Neural cell (in vitro differentiated cells): ENCODE results near the gene ABCC9. TPM values are rescaled to one million over a fixed set of nuclear protein-coding genes. Genes with fewer than 3 reads are reported as not detected.
"Not testable (repeated sequence)": the region's sequence is repeated elsewhere in the genome, so short reads cannot be mapped to it uniquely, and the experiment has no call there.

ENCODE experiments used
- H2AFZ ChIP-seq: fragments of 200-600, 300-800 bp; sonication (generic), shearing (Covaris generic); 2 replicates; pipeline ENCODE4 v1.6.0; 2014; ENCODE audit warnings: low read depth, mild to moderate bottlenecking, antibody characterized with exemption, low read length, moderate library complexity
- H3F3A ChIP-seq: fragments of 200-600 bp; shearing (Covaris generic); 2 replicates; pipeline ENCODE4 v1.6.1; 2016; ENCODE audit warnings: mild to moderate bottlenecking, moderate library complexity, mixed read lengths, antibody characterized with exemption, low read length; ENCODE audit not compliant: insufficient read depth, poor library complexity, severe bottlenecking
- H3K27ac ChIP-seq: fragments of 200-600, 300-800 bp; sonication (generic), shearing (Covaris generic); 2 replicates; pipeline ENCODE4 v1.5.1; 2014; ENCODE audit warnings: mild to moderate bottlenecking, low read length, moderate library complexity
- H3K27me3 ChIP-seq: fragments of 300-800, 200-600 bp; sonication (generic), shearing (Covaris generic); 2 replicates; pipeline ENCODE4 v1.6.0; 2014; ENCODE audit warnings: mild to moderate bottlenecking, low read depth, low read length, moderate library complexity; ENCODE audit not compliant: insufficient read depth
- H3K36me3 ChIP-seq: fragments of 300-800, 200-600 bp; sonication (generic), shearing (Covaris generic); 2 replicates; pipeline ENCODE4 v1.5.1; 2014; ENCODE audit warnings: mild to moderate bottlenecking, antibody characterized with exemption, low read length, moderate library complexity; ENCODE audit not compliant: insufficient read depth
- H3K4me2 ChIP-seq: fragments of 300-800, 200-600 bp; sonication (generic), shearing (Covaris generic); 2 replicates; pipeline ENCODE4 v1.6.0; 2014; ENCODE audit warnings: mild to moderate bottlenecking, low read length
- H3K4me3 ChIP-seq: fragments of 300-800, 200-600 bp; sonication (generic), shearing (Covaris generic); 2 replicates; pipeline ENCODE4 v1.5.1; 2014; ENCODE audit warnings: mild to moderate bottlenecking, low read length, moderate library complexity
- H3K79me2 ChIP-seq: fragments of 200-600 bp; shearing (Covaris generic); replicated peaks from 2 replicates; pipeline ENCODE4 v1.6.0; 2014; ENCODE audit warnings: mild to moderate bottlenecking, low read length, moderate library complexity; ENCODE audit not compliant: insufficient read depth
- H3K9ac ChIP-seq: fragments of 300-800, 200-600 bp; sonication (generic), shearing (Covaris generic); 2 replicates; pipeline ENCODE4 v1.6.1; 2016; ENCODE audit warnings: mild to moderate bottlenecking, low read length, mixed read lengths
- H3K9me2 ChIP-seq: fragments of 200-600 bp; shearing (Covaris generic); 2 replicates; pipeline ENCODE4 v1.6.1; 2016; ENCODE audit warnings: mild to moderate bottlenecking, low read length, mixed read lengths; ENCODE audit not compliant: insufficient read depth
- H3K9me3 ChIP-seq: fragments of 200-600, 300-800 bp; sonication (generic), shearing (Covaris generic); 2 replicates; pipeline ENCODE4 v1.6.1; 2016; ENCODE audit warnings: mild to moderate bottlenecking, mixed run types, low read length, moderate library complexity, mixed read lengths
- H4K20me1 ChIP-seq: fragments of 200-600 bp; shearing (Covaris generic); 2 replicates; pipeline ENCODE4 v1.6.1; 2016; ENCODE audit warnings: mild to moderate bottlenecking, mixed run types; ENCODE audit not compliant: insufficient read depth
- EZH2 ChIP-seq: fragments of 200-600, 300-800 bp; shearing (Covaris generic), sonication (generic); IDR thresholded peaks from 2 replicates; pipeline ENCODE4 v1.6.1; 2014; ENCODE audit warnings: antibody characterized with exemption, low read length, borderline replicate concordance, mild to moderate bottlenecking; ENCODE audit not compliant: insufficient read depth, poor library complexity, severe bottlenecking
- MXI1 ChIP-seq: fragments of 450-650 bp; conservative IDR thresholded peaks from 2 replicates; pipeline ENCODE4 v1.6.1; 2014; ENCODE audit warnings: antibody characterized with exemption, mild to moderate bottlenecking; ENCODE audit not compliant: poor library complexity, severe bottlenecking
- POLR2AphosphoS5 ChIP-seq: IDR thresholded peaks from 2 replicates; pipeline ENCODE4 v1.6.1; 2012
- RAD21 ChIP-seq: fragments of 450-650 bp; conservative IDR thresholded peaks from 2 replicates; pipeline ENCODE4 v1.6.1; 2014; ENCODE audit warnings: antibody characterized with exemption, mild to moderate bottlenecking, moderate library complexity
- polyA plus RNA-seq: library from polyadenylated mRNA; depleted of rRNA; stranded (reverse); fragments of >200 nt; gene quantifications from 2 replicates; pipeline ENCODE4 v1.2.3, GENCODE V29; 2014
- TF ChIP-seq, protein P1 (sequence below): IDR thresholded peaks from 2 replicates; pipeline ENCODE4 v1.6.1; 2012; ENCODE audit warnings: borderline replicate concordance
- TF ChIP-seq, protein P2 (sequence below): fragments of 450-650 bp; IDR thresholded peaks from 2 replicates; pipeline ENCODE4 v1.5.1; 2014; ENCODE audit warnings: antibody characterized with exemption, mild to moderate bottlenecking, moderate library complexity; ENCODE audit not compliant: poor library complexity, severe bottlenecking

Gene ABCC9
- polyA plus RNA-seq, 1 donor from 2014 or later = 0.32 TPM

DNA sequence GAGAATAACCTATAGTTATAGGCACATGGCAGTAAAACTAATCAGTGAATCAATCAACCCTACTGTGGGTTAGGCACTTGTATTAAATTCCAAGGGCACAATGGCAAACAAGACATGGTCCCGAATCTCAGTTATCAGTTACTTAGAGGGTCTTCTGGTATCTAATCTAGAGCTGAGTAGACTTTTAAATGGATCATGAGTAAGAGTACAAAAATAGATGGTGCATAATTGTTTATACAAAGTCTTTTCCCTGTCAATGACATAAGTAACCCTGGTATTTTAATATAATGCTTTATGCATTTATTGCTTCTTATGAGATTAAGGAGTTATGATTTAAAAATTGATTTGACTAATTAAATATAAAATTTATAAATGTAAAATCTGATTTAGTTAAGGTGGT is 143.7 kb downstream of the ABCC9 start:
- no peaks in the 10 kb centered on the region for H4K20me1 ChIP-seq
- TF ChIP-seq, protein P1, sequence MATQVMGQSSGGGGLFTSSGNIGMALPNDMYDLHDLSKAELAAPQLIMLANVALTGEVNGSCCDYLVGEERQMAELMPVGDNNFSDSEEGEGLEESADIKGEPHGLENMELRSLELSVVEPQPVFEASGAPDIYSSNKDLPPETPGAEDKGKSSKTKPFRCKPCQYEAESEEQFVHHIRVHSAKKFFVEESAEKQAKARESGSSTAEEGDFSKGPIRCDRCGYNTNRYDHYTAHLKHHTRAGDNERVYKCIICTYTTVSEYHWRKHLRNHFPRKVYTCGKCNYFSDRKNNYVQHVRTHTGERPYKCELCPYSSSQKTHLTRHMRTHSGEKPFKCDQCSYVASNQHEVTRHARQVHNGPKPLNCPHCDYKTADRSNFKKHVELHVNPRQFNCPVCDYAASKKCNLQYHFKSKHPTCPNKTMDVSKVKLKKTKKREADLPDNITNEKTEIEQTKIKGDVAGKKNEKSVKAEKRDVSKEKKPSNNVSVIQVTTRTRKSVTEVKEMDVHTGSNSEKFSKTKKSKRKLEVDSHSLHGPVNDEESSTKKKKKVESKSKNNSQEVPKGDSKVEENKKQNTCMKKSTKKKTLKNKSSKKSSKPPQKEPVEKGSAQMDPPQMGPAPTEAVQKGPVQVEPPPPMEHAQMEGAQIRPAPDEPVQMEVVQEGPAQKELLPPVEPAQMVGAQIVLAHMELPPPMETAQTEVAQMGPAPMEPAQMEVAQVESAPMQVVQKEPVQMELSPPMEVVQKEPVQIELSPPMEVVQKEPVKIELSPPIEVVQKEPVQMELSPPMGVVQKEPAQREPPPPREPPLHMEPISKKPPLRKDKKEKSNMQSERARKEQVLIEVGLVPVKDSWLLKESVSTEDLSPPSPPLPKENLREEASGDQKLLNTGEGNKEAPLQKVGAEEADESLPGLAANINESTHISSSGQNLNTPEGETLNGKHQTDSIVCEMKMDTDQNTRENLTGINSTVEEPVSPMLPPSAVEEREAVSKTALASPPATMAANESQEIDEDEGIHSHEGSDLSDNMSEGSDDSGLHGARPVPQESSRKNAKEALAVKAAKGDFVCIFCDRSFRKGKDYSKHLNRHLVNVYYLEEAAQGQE = no peak
- no peak for TF ChIP-seq EZH2
- TF ChIP-seq, protein P2, sequence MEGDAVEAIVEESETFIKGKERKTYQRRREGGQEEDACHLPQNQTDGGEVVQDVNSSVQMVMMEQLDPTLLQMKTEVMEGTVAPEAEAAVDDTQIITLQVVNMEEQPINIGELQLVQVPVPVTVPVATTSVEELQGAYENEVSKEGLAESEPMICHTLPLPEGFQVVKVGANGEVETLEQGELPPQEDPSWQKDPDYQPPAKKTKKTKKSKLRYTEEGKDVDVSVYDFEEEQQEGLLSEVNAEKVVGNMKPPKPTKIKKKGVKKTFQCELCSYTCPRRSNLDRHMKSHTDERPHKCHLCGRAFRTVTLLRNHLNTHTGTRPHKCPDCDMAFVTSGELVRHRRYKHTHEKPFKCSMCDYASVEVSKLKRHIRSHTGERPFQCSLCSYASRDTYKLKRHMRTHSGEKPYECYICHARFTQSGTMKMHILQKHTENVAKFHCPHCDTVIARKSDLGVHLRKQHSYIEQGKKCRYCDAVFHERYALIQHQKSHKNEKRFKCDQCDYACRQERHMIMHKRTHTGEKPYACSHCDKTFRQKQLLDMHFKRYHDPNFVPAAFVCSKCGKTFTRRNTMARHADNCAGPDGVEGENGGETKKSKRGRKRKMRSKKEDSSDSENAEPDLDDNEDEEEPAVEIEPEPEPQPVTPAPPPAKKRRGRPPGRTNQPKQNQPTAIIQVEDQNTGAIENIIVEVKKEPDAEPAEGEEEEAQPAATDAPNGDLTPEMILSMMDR = no peak
- no peak for TF ChIP-seq MXI1

DNA sequence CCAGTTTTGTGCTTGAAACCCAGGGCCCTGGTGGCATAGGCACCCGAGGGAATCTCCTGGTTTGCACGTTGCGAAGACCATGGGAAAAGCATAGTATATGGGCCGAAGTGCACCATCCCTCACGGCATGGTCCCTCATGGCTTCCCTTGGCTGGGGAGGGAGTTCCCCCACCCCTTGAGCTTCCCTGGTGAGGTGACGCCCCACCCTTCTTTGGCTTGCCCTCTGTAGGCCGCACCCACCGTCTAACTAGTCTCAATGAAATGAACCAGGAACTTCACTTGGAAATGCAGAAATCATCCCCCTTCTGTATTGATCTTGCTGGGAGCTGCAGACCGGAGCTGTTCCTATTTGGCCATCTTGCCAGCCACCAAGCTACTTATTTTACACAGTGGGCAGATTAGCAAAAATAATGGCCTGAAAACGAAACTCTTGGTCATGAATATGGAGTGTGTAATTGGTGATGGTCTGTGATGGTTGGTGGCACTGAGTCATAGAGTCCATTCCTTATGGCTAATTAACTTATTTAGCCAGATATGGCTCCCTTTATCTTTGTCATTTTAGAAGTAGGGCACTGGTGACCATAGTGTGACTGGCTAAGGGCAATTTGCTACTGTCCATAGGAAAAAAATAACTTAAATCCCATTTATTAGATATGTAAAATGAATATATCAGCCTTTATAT is 145.4 kb downstream of the ABCC9 start:
- Histone ChIP-seq H3K79me2 (no peaks in the 10 kb centered on the region), H3K4me3 (no peak overlapping the region), H3F3A (no peaks in the 10 kb centered on the region), H3K27me3 (no peaks in the 10 kb centered on the region), H3K9me3 (no peaks in the 10 kb centered on the region), H3K4me2 (no peak overlapping the region), H4K20me1 (no peaks in the 10 kb centered on the region), H2AFZ (no peak overlapping the region), H3K9ac (no peak overlapping the region), H3K27ac (no peak overlapping the region), H3K9me2 (no peaks in the 10 kb centered on the region), H3K36me3 (no peaks in the 10 kb centered on the region)
- TF ChIP-seq POLR2AphosphoS5 = no peak
- no peak for TF ChIP-seq RAD21
- no peak for TF ChIP-seq MXI1

More for the DNA sequence above, 143.7 kb downstream of the ABCC9 start:
- Histone ChIP-seq H2AFZ (no peak overlapping the region), H3K4me3 (no peak overlapping the region), H3K9ac (no peak overlapping the region), H3K27me3 (no peaks in the 10 kb centered on the region), H3K36me3 (no peaks in the 10 kb centered on the region), H3K9me2 (no peaks in the 10 kb centered on the region), H3K9me3 (no peaks in the 10 kb centered on the region), H3K4me2 (no peak overlapping the region), H3F3A (no peaks in the 10 kb centered on the region), H3K27ac (no peak overlapping the region), H3K79me2 (no peaks in the 10 kb centered on the region)

DNA sequence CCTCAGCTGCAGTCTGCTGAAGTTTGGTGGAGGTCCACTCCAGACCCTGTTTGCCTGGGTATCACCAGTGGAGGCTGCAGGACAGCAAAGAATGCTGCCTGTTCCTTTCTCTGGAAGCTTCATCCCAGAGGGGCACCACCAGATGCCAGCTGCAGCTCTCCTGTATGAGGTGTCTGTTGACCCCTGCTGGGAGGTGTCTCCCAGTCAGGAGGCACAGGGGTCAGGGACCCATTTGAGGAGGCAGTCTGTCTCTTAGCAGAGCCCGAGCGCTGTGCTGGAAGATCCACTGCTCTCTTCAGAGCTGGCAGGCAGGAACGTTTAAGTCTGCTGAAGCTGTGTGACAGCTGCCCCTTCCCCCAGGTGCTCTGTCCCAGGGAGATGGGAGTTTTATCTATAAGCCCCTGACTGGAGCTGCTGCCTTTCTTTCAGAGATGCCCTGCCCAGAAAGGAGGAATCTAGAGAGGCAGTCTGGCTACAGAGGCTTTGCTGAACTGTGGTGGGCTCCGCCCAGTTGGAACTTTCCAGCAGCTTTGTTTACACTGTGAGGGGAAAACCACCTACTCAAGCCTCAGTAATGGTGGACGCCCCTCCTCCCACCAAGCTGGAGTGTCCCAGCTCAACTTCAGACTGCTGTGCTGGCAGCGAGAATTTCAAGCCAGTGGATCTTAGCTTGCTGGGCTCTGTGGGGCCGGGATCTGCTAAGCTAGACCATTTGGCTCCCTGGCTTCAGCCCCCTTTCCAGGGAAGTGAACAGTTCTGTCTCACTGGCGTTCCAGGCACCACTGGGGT is 146.2 kb downstream of the ABCC9 start:
- H3K27me3 ChIP-seq, H3K9ac ChIP-seq, H3K27ac ChIP-seq, H2AFZ ChIP-seq, H3F3A ChIP-seq, H4K20me1 ChIP-seq, H3K9me2 ChIP-seq, H3K4me2 ChIP-seq, H3K36me3 ChIP-seq, H3K9me3 ChIP-seq, H3K79me2 ChIP-seq, H3K4me3 ChIP-seq: not testable (repeated sequence)

DNA sequence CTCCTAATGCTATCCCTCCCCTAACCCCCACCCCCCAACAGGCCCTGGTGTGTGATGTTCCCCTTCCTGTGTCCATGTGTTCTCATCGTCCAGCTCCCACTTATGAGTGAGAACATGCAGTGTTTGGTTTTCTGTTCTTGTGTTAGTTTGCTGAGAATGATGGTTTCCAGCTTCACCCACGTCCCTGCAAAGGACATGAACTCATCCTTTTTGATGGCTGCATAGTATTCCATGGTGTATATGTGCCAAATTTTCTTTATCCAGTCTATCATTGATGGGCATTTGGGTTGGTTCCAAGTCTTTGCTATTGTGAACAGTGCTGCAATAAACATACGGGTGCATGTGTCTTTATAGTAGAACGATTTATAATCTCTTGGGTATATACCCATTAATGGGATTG is 151.5 kb downstream of the ABCC9 start:
- not testable (repeated sequence) for H3K4me2 ChIP-seq, H4K20me1 ChIP-seq, H3K27me3 ChIP-seq, H2AFZ ChIP-seq, H3K4me3 ChIP-seq, H3K27ac ChIP-seq, H3K9ac ChIP-seq, H3K79me2 ChIP-seq, H3F3A ChIP-seq, H3K9me3 ChIP-seq, H3K9me2 ChIP-seq, H3K36me3 ChIP-seq
